ENCODE measurements around the gene SLC8A1. TPM values are rescaled to one million over a fixed set of nuclear protein-coding genes. Genes with fewer than 3 reads are reported as not detected.

SLC8A1 gene
- total and polyA plus RNA-seq, 10 of the 15 experiments (the other 5 are each of a cell fraction or from before 2014, with no cell fraction given): under 0.01 to 1.2 (median 0.01) TPM; not detected in 3

GRCh38 chr2:40474306-40474705 lies 22.4 kb upstream of the SLC8A1 start:
- BruUV-seq (replicated peaks): no TSS peak
- Histone ChIP-seq H3K9me3 (replicated peaks; ENCODE audit: control insufficient read depth, insufficient read depth, low read length) (no peaks in the 10 kb centered on the region), H3K9ac (ENCODE audit: control insufficient read depth, insufficient read depth, low read length) (no peak overlapping the region), H2AFZ (ENCODE audit: control insufficient read depth, low read depth, low read length) (no peak overlapping the region), H3K36me3 (ENCODE audit: control insufficient read depth in 2 of 2, insufficient read depth in 2 of 2, low read length in 1 of 2) (no peaks in the 10 kb centered on the region), H4K20me1 (ENCODE audit: control insufficient read depth, insufficient read depth) (no peaks in the 10 kb centered on the region), H3K4me1 (ENCODE audit: control insufficient read depth, insufficient read depth, low read length) (no peaks in the 10 kb centered on the region), H3K79me2 (ENCODE audit: control insufficient read depth, insufficient read depth, low read length) (no peaks in the 10 kb centered on the region), H3K27ac (ENCODE audit: control insufficient read depth, insufficient read depth) (no peak overlapping the region), H3K27me3 (replicated peaks in 1 of 2; ENCODE audit: control insufficient read depth in 2 of 2, insufficient read depth in 2 of 2, low read length in 1 of 2) (no peaks in the 10 kb centered on the region), H3K4me2 (ENCODE audit: control insufficient read depth, insufficient read depth) (no peak overlapping the region), H3K4me3 (no peak overlapping the region)
- WGBS (ENCODE audit: insufficient coverage, insufficient replicate concordance, low lambda C conversion rate, missing lambda C conversion rate): 0% methylated on average over 1 of the region's 1 CpG
- ChIA-PET RAD21 (ENCODE audit: unreplicated experiment) (interaction anchor here (0.7 kb wide), 1 partner anchor 32 kb away, joined by 3 read pairs; no protein-coding TSS in a partner anchor), CTCF (no interaction called here), POLR2A (no interaction called here), SMC1A (ENCODE audit: uncharacterized antibody, unreplicated experiment) (no interaction called here)
- intact Hi-C loops (cut with micrococcal nuclease; ENCODE audit: unreplicated experiment) (no loop called here), in situ Hi-C loops (cut with MboI) (no loop called here)
- no peak for FAIRE-seq
- ATAC-seq: no peak
- no peak for DNase-seq (ENCODE audit: low read depth, low spot score)
- TF ChIP-seq JUNB (IDR thresholded peaks at IDR 0.05) (no peak), E2F4 (IDR thresholded peaks at IDR 0.05; ENCODE audit: low read depth, low read length) (no peak), SIX5 (IDR thresholded peaks at IDR 0.05; ENCODE audit: low read depth, low read length, severe bottlenecking) (no peak), PML (IDR thresholded peaks at IDR 0.05; ENCODE audit: low read length) (no peak), YY1 (IDR thresholded peaks at IDR 0.05; ENCODE audit: low read depth, low read length) (no peak), CBFB (IDR thresholded peaks at IDR 0.05; ENCODE audit: low read depth) (no peak), NFYB (IDR thresholded peaks at IDR 0.05; ENCODE audit: insufficient read depth, low read depth, low read length) (no peak), POU2F2 (IDR thresholded peaks at IDR 0.05; ENCODE audit: borderline replicate concordance, low read depth, low read length) (no peak), ASH2L (IDR thresholded peaks at IDR 0.05; ENCODE audit: borderline replicate concordance, low read depth) (no peak), BHLHE40 (IDR thresholded peaks at IDR 0.05; ENCODE audit: borderline replicate concordance in 1 of 2, low read depth in 2 of 2, low read length in 1 of 2) (no peak), NBN (IDR thresholded peaks at IDR 0.05) (no peak), MLLT1 (IDR thresholded peaks at IDR 0.05) (no peak), IRF4 (IDR thresholded peaks at IDR 0.05; ENCODE audit: low read depth, low read length) (no peak), CEBPZ (IDR thresholded peaks at IDR 0.05; ENCODE audit: low read depth, low read length) (no peak), TARDBP (IDR thresholded peaks at IDR 0.05; ENCODE audit: borderline replicate concordance) (no peak), IKZF2 (IDR thresholded peaks at IDR 0.05) (no peak), ETV6 (conservative IDR thresholded peaks at IDR 0.05 in 1 of 2, IDR thresholded peaks at IDR 0.05 in 1 of 2; ENCODE audit: borderline replicate concordance in 1 of 2, low read depth in 1 of 2) (no peak), ZNF384 (IDR thresholded peaks at IDR 0.05; ENCODE audit: borderline replicate concordance, low read depth, low read length) (no peak), SMAD5 (IDR thresholded peaks at IDR 0.05; ENCODE audit: low read depth) (no peak)

All from GM12878 (cell line).